Hepatocyte (in vitro differentiated cells): Measurements from ENCODE around the gene MSANTD1. TPM values are rescaled to one million over a fixed set of nuclear protein-coding genes. Genes with fewer than 3 reads are reported as not detected.

Source experiments
- DNase-seq: peaks from one replicate; pipeline ENCODE4 v3.0.0-alpha.2; 2016; ENCODE audit warnings: low spot score
- H2AFZ ChIP-seq: fragments of 200-600 bp; sonication (generic); 2 replicates; pipeline ENCODE4 v1.6.0; 2016; ENCODE audit warnings: antibody characterized with exemption, mild to moderate bottlenecking
- H3K27ac ChIP-seq: fragments of 200-600 bp; sonication (generic); 2 replicates; pipeline ENCODE4 v1.5.1; 2016; ENCODE audit warnings: mild to moderate bottlenecking
- H3K27me3 ChIP-seq: fragments of 200-600 bp; sonication (generic); 2 replicates; pipeline ENCODE4 v1.6.1; 2016
- H3K36me3 ChIP-seq: fragments of 200-600 bp; sonication (generic); replicated peaks from 2 replicates; pipeline ENCODE4 v1.5.1; 2016; ENCODE audit warnings: low read depth; ENCODE audit not compliant: insufficient read depth
- H3K4me1 ChIP-seq: fragments of 200-600 bp; sonication (generic); 2 replicates; pipeline ENCODE4 v1.5.1; 2016; ENCODE audit warnings: mild to moderate bottlenecking, moderate library complexity; ENCODE audit not compliant: insufficient read depth
- H3K4me2 ChIP-seq: fragments of 200-600 bp; sonication (generic); 2 replicates; pipeline ENCODE4 v1.6.0; 2016
- H3K4me3 ChIP-seq: fragments of 200-600 bp; sonication (generic); 2 replicates; pipeline ENCODE4 v1.5.1; 2016; ENCODE audit warnings: mild to moderate bottlenecking
- H3K79me2 ChIP-seq: fragments of 200-600 bp; sonication (generic); 2 replicates; pipeline ENCODE4 v1.6.0; 2017; ENCODE audit warnings: mild to moderate bottlenecking
- H3K9me2 ChIP-seq: fragments of 200-600 bp; sonication (generic); replicated peaks from 2 replicates; pipeline ENCODE4 v1.6.0; 2017; ENCODE audit warnings: mild to moderate bottlenecking; ENCODE audit not compliant: insufficient read depth
- H3K9me3 ChIP-seq: fragments of 200-600 bp; sonication (generic); 2 replicates; pipeline ENCODE4 v1.5.1; 2016; ENCODE audit warnings: low read depth, mild to moderate bottlenecking
- H4K20me1 ChIP-seq: fragments of 200-600 bp; sonication (generic); 2 replicates; pipeline ENCODE4 v1.6.0; 2016; ENCODE audit warnings: mild to moderate bottlenecking; ENCODE audit not compliant: insufficient read depth, poor library complexity, severe bottlenecking
- CTCF ChIP-seq: fragments of 200-600 bp; sonication (generic); IDR thresholded peaks from 2 replicates; pipeline ENCODE4 v1.5.1; 2016; ENCODE audit warnings: antibody characterized with exemption, mild to moderate bottlenecking; ENCODE audit not compliant: poor library complexity
- EZH2 ChIP-seq: fragments of 200-600 bp; sonication (generic); IDR thresholded peaks from 2 replicates; pipeline ENCODE4 v1.6.1; 2016; ENCODE audit warnings: antibody characterized with exemption, mild to moderate bottlenecking, borderline replicate concordance
- EZH2phosphoT487 ChIP-seq: fragments of 200-600 bp; sonication (generic); IDR thresholded peaks from one replicate; pipeline ENCODE4 v1.6.1; 2018; ENCODE audit warnings: antibody characterized with exemption, mild to moderate bottlenecking, low read depth, moderate library complexity; ENCODE audit not compliant: unreplicated experiment, severe bottlenecking
- WGBS: methylation state at CpG from one replicate; pipeline ENCODE4 v1.1.6; 2016; ENCODE audit warnings: low lambda C conversion rate; ENCODE audit errors: missing lambda C conversion rate; 5-methylcytosine and 5-hydroxymethylcytosine counted together
- polyA plus RNA-seq: library from polyadenylated mRNA; unstranded; fragments of >200 nt; fragmentation: Nextera tagmentation; extraction: Ambion mirVana; gene quantifications from 2 replicates; pipeline ENCODE4 v1.2.1, GENCODE V29; 2016
- total RNA-seq: library from RNA; depleted of rRNA; stranded (reverse); fragments of >200 nt; gene quantifications from 2 replicates; pipeline ENCODE4 v1.2.3, GENCODE V29; 2014

Gene MSANTD1
- total and polyA plus RNA-seq, 2 experiments from 2014 or later = 0.51 to 0.57 TPM

DNA sequence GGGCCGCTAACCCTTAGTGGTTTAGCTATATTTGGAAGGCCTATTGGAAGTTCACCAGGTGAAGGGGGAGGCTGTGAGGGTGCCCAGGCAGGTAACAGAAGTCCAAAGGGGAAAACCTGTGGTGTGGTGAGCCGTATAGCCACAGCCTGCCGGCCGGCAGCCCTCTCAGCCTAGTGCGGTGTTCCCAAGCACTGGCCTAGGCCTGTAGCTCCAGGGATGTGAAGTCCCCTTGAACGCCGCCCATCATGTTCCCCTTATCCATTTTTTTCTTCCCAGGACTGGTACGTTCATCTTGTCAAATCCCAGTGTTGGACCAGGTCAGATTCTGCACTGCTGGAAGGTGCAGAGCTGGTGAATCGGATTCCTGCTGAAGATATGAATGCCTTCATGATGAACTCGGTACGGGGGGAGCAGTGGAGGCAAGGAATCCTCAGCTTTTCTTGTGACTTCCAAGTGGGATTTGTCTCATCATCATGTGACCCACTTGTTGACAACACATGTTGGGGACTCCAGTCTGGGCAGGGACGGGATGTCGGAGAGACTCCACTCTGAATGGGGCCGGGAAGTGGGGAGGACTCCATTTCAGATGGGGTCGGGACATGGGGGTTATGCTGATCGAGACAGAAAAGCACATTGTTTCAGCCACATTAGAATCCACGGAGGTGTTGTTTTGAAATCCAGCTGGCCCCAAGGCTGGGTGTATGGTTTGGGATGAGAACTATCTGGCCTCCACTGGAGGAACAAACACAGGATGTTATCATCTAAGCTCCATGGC, 39.2 kb upstream of the MSANTD1 start:
- Histone ChIP-seq H3K79me2 (no peaks in the 10 kb centered on the region), H3K27ac (no peak overlapping the region), H2AFZ (no peak overlapping the region), H3K4me3 (no peak overlapping the region), H3K27me3 (no peaks in the 10 kb centered on the region), H3K36me3 (no peaks in the 10 kb centered on the region), H3K4me2 (no peak overlapping the region), H3K4me1 (peaks cover 16% of the 10 kb centered on the region), H4K20me1 (no peaks in the 10 kb centered on the region), H3K9me3 (no peaks in the 10 kb centered on the region), H3K9me2 (no peaks in the 10 kb centered on the region)
- no peak for DNase-seq
- WGBS = 97% methylated on average over 17 of the region's 17 CpGs
- TF ChIP-seq EZH2 (no peak), CTCF (no peak), EZH2phosphoT487 (no peak)

GRCh38 chr4:3210467-3210866, 38.5 kb upstream of the MSANTD1 start:
- no peaks in the 10 kb centered on the region for H3K9me3 ChIP-seq
- WGBS = 94% methylated on average over 6 of the region's 6 CpGs
- H2AFZ ChIP-seq = no peak overlapping the region
- H4K20me1 ChIP-seq = no peaks in the 10 kb centered on the region
- peaks cover 16% of the 10 kb centered on the region for H3K4me1 ChIP-seq
- TF ChIP-seq EZH2 = no peak
- no peak for TF ChIP-seq EZH2phosphoT487
- no peak for TF ChIP-seq CTCF
- no peaks in the 10 kb centered on the region for H3K9me2 ChIP-seq
- H3K27me3 ChIP-seq = no peaks in the 10 kb centered on the region
- H3K4me3 ChIP-seq = no peak overlapping the region
- no peak overlapping the region for H3K4me2 ChIP-seq
- no peaks in the 10 kb centered on the region for H3K36me3 ChIP-seq
- H3K27ac ChIP-seq = no peak overlapping the region
- H3K79me2 ChIP-seq = no peaks in the 10 kb centered on the region
- no peak for DNase-seq

DNA sequence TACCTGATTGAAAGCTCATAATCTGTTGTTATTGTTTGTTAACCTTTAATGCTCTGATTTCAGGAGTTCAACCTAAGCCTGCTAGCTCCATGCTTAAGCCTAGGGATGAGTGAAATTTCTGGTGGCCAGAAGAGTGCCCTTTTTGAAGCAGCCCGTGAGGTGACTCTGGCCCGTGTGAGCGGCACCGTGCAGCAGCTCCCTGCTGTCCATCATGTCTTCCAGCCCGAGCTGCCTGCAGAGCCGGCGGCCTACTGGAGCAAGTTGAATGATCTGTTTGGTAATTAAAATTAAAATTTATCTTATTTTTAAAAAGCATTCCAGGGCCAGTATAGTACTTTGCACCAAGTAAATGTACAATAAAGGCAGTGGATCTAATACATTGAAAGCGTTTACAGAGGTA, 37.1 kb upstream of the MSANTD1 start:
- H3K79me2 ChIP-seq = no peaks in the 10 kb centered on the region
- 96% methylated on average over 8 of the region's 8 CpGs for WGBS
- no peak overlapping the region for H3K4me2 ChIP-seq
- no peak for DNase-seq
- no peaks in the 10 kb centered on the region for H3K9me3 ChIP-seq
- no peaks in the 10 kb centered on the region for H3K9me2 ChIP-seq
- H3K27me3 ChIP-seq = no peaks in the 10 kb centered on the region
- no peak overlapping the region for H3K27ac ChIP-seq
- H2AFZ ChIP-seq = no peak overlapping the region
- H3K4me3 ChIP-seq = no peak overlapping the region
- peaks cover 16% of the 10 kb centered on the region for H3K4me1 ChIP-seq
- H3K36me3 ChIP-seq = no peaks in the 10 kb centered on the region
- H4K20me1 ChIP-seq = no peaks in the 10 kb centered on the region
- TF ChIP-seq EZH2 = no peak
- TF ChIP-seq EZH2phosphoT487 = no peak
- no peak for TF ChIP-seq CTCF
